GM18508 (cell line): ENCODE results near the gene USP37.

ENCODE experiments used
- ATAC-seq: cut with Tn5 transposase; IDR thresholded peaks from one replicate; pipeline ENCODE4 v1.9.1; 2021; ENCODE audit warnings: moderate number of reproducible peaks; ENCODE audit not compliant: insufficient read depth, unreplicated experiment

USP37 gene

GRCh38 chr2:218568190-218569037 is at the start of gene USP37, which contains the start of gene CNOT9:
USP37 (minus strand) TSS chr2:218568351; CDS start chr2:218558653, 9,698 bp downstream.
CNOT9 (plus strand) TSS chr2:218568839; CDS start chr2:218568955, 116 bp downstream.
- peak; percentile 35 for ATAC-seq

- no peak for ATAC-seq
Measured at GRCh38 chr2:218615868-218616315, 47.7 kb upstream of the USP37 start.

- no peak for ATAC-seq
Measured at GRCh38 chr2:218607436-218608115, 39.4 kb upstream of the USP37 start, which contains the start of gene PLCD4. PLCD4 (plus strand) TSS chr2:218607899; CDS start chr2:218615740, 7,841 bp downstream.

DNA sequence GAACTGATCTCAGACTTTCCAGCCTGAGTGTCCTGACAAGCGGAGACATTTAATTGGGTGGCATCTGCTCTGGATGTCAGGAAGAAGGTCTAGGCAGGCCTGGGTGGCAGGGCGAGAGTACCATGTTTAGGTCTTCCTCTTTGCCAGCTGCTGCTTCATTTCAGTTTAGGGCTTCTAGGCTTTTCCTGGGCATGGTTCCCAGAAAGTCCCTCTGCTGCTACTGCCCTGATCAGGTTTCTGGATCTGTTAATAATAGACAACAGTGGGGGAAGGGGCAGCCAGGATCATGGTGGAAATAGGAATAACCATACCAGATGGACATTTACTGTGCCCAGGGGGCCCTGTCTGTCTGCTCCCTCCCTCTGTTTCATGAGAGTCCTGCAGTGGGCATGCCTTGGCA is 37.3 kb upstream of the USP37 start:
- no peak for ATAC-seq

DNA sequence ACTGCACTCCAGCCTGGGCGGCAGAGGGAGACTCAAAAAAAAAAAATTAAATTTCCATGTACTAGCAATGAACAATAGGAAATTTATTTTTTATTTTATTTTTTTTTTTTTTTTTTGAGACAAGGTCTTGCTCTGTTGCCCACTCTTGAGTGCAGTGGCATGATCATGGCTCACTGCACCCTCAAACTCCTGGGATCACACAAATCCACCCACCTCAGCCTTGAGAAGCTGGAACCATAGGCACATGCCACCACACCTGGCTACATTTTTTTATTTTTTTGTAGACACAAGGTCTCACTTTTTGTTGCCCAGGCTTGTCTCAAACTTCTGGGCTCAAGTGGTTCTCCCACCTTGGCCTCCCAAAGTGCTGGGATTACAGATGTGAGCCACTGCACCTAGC is 17.4 kb upstream of the USP37 start:
- no peak for ATAC-seq

DNA sequence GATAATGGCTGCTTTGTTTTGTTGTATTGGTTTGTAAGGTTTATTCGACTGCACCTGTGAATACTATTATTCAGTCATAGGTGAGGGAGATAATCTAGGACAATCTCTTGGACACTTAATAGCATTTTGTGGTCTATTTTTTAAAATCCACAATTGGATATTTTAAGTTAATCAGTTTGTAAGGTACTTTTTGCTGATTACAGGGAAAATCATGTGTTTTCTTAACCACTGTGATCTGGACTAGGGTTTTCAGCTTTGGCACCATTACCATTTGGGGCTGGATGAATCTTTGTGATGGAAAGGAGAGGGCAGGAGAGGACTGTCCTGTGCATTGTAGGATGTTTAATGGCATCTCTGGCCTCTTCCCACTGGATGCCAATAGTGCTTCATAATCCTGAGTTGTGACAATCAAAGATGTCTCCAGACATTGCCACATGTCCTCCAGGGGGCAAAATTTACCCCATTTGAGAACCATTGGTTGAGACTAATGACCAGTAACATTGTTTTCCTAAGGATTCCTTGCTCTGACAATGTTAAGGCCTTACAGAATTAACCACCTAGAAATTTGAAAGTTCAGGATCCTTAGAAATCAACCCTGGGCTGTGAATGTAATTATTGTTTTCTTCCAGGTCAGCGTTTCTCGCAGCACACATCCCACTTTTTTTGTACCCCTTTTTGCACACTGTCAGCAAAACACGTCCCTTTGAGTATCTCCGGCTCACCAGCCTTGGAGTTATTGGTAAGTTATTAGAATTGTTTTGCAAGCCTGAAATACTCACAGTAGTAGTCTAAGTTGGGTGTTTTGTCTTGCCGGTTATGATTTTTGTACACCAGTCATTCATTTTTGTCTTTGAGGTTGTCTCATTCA is 16.1 kb upstream of the USP37 start:
- ATAC-seq, result no peak

- peak; percentile 58 for ATAC-seq
Measured at GRCh38 chr2:218582076-218582475, 13.9 kb upstream of the USP37 start.

DNA sequence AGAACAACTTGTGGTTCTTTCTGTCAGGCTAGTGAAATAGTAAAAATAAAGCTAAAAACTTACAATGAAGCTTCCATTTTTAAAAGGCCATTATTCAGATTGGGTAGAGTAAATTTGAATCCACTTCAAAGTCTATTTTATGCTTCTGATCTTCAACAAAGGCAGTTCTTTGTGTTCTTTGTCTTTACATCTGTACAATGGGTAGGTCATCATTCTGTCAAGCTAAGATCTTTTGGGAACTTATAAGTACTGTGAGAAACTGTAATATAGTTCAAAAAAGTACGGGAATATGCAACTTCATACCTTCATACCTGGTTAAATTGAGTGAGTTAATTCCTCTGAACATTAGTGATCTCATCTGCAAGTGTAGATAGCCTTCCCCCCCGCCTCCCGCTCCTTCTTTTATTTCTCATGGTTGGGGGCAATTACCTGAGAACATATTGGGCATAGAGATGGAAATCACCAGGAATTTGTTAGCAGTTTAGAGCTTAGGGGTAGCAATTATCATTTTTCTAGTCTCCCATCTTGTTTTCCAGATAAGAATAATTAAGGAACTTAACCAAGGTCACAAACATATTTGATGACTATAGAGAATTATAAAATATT is 10.2 kb upstream of the USP37 start:
- no peak for ATAC-seq

DNA sequence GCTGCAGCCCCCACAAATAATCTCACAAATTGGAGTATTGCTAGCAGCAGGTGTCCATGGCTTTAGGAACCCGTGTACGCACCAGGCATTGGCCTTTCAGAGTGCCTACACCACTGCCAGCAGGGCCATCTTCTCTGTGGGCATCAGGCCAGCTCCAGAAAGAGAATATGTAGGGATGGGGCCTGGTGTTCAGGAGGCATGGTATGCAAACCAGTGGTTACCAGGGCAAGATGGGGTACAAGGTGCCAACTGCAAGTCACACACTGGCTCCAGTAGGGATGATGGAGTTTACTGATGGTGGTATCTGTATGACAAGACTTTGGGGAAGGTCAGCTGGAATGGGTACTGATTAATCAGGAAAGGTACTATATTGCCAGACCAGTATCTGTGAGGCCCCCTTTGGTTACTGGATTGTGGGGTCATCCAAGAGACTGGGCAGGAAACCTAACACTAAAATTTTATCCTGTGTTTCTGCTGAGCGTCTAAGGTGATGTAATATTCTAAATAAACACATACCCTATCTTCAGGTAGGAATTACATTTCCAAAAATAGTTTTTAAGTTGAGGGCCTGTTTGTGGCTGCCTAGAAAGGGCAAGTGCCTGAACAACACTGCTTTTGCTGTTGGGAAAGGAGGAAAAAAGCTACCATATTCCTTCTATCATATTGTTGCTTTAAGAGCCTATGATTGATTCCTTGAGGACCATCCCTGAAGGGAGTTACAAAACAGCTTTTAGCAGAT is 9.5 kb upstream of the USP37 start:
- no peak for ATAC-seq

DNA sequence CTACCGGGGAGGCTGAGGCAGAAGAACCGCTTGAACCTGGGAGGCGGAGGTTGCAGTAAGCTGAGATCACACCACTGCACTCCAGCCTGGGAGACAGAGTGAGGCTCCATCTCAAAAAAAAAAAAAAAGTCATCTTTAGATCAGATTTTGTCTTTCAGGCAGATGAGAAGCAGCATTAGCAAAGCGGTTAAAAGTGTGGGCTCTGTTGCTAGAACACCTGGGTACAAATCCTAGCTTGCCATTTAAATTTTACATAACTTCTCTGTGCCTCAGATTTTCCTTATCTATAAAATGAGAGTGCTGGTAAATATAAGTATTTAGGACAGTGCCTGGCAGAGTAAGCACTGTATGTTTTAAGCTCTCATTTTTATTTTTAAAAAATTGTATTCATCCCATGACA is 8.7 kb upstream of the USP37 start:
- no peak for ATAC-seq

DNA sequence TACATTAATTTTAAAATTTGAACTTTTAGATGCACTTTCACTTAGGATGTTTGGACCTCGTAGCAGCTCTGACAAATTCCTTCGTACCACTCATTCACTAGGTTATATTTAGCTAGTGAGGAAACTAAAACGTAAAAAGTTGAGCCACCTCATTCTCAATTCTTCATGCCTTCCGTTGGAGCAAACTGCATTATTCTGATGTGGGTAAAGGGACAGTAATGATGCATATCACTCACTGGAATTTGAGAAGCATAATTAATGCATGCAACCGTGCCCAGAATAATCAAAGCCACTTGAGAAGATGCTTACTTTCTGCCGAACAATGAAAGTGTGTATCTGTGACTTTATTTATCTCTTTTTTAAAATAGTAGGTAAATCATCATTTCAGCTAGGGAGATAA is 2.7 kb upstream of the USP37 start:
- ATAC-seq, result no peak

DNA sequence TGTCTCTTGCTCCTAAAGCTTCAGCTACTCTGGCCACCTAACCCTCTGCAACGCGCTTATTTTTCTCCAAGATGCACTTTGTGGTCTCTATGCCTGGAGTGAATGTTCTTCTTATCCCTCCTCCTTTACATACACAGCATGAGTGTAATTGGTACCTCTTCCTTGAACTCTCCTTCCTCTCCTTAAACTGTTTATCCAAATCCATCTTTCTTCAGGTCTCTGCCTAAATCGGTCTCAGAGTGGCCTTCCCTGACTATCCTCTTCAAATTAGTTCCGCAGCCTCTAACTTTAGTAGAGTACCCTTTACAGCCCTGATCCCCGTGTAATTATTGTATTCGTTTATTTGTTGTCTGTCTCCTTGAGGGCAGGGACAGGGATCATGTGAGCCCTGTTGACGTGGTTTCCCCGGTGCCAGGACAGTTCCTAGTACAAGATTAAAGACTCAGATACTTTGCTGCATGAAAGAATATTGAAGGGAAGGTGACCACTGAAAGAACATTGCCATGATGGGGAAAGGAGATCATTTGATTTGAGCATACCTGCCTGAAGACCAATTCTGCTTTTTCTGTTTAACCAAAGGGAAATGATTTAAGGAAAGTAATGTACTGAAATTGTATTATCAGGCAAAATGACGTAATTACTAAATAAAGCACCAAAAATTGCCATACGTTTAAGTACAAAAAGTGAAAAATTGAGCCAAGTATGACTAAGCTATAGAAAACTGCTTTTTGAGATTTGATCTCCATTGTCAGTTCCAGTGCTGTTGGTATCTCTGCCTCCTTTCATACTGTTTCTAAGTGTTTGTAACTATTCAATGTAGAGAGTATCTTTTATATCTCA is 1.7 kb upstream of the USP37 start:
- ATAC-seq, result no peak

DNA sequence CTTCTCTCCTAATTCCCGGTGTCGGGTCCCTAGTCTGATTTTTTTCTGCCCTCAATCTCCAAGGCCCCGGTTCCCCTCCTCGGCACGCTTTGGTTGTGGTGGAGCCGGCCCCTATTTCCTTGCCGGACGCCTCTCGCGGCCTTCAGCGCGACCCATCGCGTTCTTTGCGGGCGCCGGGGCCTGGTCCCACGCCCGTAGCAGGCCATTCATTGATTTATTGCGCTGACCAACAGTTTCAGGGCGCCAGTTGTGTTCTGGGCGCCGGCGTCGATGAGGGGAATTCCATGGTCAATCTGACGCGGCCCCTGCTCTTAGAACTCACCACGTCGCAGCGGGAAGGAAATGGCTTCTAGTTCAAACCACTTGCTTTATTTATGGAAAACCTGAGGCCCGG is 884 bp upstream of the USP37 start:
- no peak for ATAC-seq

GRCh38 chr2:218567797-218568189 is 358 bp downstream of the USP37 start:
- peak; percentile 25 for ATAC-seq

DNA sequence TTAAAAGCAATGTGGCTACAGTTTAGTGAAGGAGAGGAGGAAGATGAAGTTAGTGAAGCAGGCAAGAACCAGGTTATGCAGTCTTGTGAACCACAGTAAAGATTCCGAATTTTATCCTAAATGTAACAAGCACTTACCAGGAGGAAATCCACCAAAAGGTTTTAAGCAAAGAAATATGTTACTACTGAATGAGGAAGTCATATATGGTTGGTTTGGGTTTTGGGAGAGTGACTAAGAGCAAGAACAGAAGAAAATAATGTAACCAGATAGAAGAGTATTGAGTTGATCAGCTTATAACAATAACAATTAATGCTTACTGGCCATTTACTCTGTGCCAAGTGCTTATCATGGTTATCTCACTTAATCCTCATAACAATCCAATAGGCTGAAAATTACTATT is 1.9 kb downstream of the USP37 start:
- no peak for ATAC-seq

- ATAC-seq, result no peak
Measured at GRCh38 chr2:218564056-218564455, 4.1 kb downstream of the USP37 start.

DNA sequence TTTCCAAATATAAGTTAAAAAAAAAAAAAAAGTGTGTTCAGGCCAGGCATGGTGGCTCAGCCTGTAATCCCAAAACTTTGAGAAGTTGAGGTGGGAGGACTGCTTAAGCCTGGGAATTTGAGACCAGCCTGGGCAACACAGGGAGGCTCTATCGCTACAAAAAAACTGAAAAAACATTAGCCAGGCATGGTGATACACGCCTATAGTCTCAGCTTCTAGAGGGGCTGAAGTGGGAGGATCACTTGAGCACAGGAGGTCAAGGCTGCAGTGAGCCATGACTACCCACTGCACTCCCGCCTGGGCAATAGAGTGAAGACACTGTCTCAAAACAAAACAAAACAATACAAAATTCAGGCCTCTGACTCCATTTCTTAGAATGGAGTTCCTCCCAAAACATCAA is 9.2 kb downstream of the USP37 start:
- ATAC-seq, result no peak

DNA sequence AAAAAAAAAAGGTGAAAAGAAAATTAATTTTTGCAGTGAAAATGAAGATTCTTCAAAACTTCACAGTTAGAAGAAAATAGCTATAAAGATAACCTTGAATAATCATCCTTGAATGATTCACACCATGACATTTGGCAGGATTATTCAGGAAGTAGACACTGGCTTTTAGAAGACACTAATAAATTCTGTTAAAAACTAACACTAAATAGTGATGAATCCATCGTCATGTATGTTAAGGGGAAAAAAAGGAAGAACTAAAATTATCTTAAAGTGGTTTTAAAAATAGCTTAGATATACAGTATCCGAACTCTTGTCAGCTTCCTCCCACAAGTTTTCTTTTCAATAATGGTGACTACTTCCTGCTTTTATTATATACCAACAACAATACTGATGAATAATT is 10.2 kb downstream of the USP37 start:
- no peak for ATAC-seq

DNA sequence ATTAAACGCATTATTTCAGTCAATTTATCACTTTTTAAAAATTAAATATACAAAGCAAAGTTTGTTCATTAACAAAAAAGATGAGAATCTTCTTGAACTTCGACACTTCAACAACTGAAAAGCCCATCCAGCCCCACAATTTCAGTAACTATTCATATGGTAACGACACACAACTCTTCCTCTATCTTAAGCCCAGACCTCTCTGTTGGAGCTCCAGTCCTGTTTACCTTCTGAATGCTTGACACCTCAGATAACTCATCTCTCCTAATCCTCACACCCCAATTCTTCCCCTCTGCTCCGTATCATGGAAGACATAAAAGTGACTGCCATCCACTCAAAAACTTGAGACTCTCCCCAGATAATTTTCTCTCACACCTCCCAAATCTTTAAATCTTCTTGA is 12.6 kb downstream of the USP37 start:
- no peak for ATAC-seq
